Measurements from ENCODE around the gene AEBP2. TPM values are rescaled to one million over a fixed set of nuclear protein-coding genes. Genes with fewer than 3 reads are reported as not detected.

AEBP2 gene
- total and polyA plus RNA-seq, 9 of the 15 experiments (the other 6 are each of a cell fraction or from before 2014, with no cell fraction given) = 5.7 to 43.7 (median 10.3) TPM

- TF ChIP-seq ZNF398 (CRISPR knock-in tag; IDR thresholded peaks at IDR 0.05) (no peak), ZNF23 (CRISPR knock-in tag; IDR thresholded peaks at IDR 0.05) (no peak), ELK1 (CRISPR knock-in tag; IDR thresholded peaks at IDR 0.05) (no peak), RBM14 (IDR thresholded peaks at IDR 0.05; ENCODE audit: borderline replicate concordance, insufficient read depth, low read depth, low read length) (no peak), ZSCAN29 (IDR thresholded peaks at IDR 0.05) (no peak), FOXJ3 (CRISPR knock-in tag; IDR thresholded peaks at IDR 0.05) (no peak), ZNF239 (CRISPR knock-in tag; IDR thresholded peaks at IDR 0.05) (no peak), NCOA2 (IDR thresholded peaks at IDR 0.05; ENCODE audit: partially characterized antibody in 2 of 2) (no peak), NR0B1 (IDR thresholded peaks at IDR 0.05; ENCODE audit: partially characterized antibody) (no peak), IRF1 (CRISPR knock-in tag; IDR thresholded peaks at IDR 0.05; ENCODE audit: borderline replicate concordance) (no peak), GATA2 (CRISPR knock-in tag; IDR thresholded peaks at IDR 0.05) (no peak), ELK3 (CRISPR knock-in tag; IDR thresholded peaks at IDR 0.05) (no peak), ZKSCAN1 (IDR thresholded peaks at IDR 0.05; ENCODE audit: low read depth, low read length) (no peak), SMARCA4 (IDR thresholded peaks at IDR 0.05) (no peak), ZNF140 (CRISPR knock-in tag; IDR thresholded peaks at IDR 0.05) (no peak)
Observed at GRCh38 chr12:19439059-19440018, at the start of gene AEBP2 (continued).

Measured in K562 (cell line).